HCT116 (cell line): ENCODE data around the gene RHOD.

Experiments used
- ATF3 ChIP-seq: IDR thresholded peaks from 2 replicates; pipeline ENCODE4 v1.6.1; 2012
- CEBPB ChIP-seq: IDR thresholded peaks from 2 replicates; pipeline ENCODE4 v1.6.1; 2012; ENCODE audit warnings: low read depth
- JUND ChIP-seq: IDR thresholded peaks from 2 replicates; pipeline ENCODE4 v1.6.1; 2012
- POLR2A ChIP-seq: IDR thresholded peaks from 2 replicates; pipeline ENCODE4 v1.7.0; 2011; ENCODE audit warnings: borderline replicate concordance; ENCODE audit not compliant: insufficient read depth, insufficient read length; ENCODE audit errors: extremely low read depth
- POLR2AphosphoS5 ChIP-seq: IDR thresholded peaks from 2 replicates; pipeline ENCODE4 v1.6.1; 2011; ENCODE audit warnings: mild to moderate bottlenecking, low read depth, low read length, moderate library complexity
- RAD21 ChIP-seq: IDR thresholded peaks from 2 replicates; pipeline ENCODE4 v1.6.1; 2012; ENCODE audit warnings: low read depth, mild to moderate bottlenecking
- ZFX ChIP-seq: fragments of 450-650 bp; IDR thresholded peaks from 2 replicates; pipeline ENCODE4 v1.6.1; 2017
- TF ChIP-seq, protein P1 (sequence below), 3 experiments: fragments of 200-600 bp in 1 of 3; sonication (generic) in 1 of 3; IDR thresholded peaks in 2 of 3; conservative IDR thresholded peaks in 1 of 3; 2 replicates each; pipeline ENCODE4 v1.5.1; 2012 to 2017; ENCODE audit warnings: low read depth in 2 of 3, low read length in 2 of 3, antibody characterized with exemption in 1 of 3, borderline replicate concordance in 1 of 3, control low read depth in 1 of 3, mild to moderate bottlenecking in 1 of 3, mixed read lengths in 1 of 3, mixed run types in 1 of 3, moderate library complexity in 1 of 3; ENCODE audit not compliant: insufficient read depth in 1 of 3
- TF ChIP-seq, protein P2 (sequence below): IDR thresholded peaks from 2 replicates; pipeline ENCODE4 v1.6.1; 2011; ENCODE audit warnings: mild to moderate bottlenecking, low read length, moderate library complexity; ENCODE audit not compliant: insufficient replicate concordance; ENCODE audit errors: extremely low read depth

DNA sequence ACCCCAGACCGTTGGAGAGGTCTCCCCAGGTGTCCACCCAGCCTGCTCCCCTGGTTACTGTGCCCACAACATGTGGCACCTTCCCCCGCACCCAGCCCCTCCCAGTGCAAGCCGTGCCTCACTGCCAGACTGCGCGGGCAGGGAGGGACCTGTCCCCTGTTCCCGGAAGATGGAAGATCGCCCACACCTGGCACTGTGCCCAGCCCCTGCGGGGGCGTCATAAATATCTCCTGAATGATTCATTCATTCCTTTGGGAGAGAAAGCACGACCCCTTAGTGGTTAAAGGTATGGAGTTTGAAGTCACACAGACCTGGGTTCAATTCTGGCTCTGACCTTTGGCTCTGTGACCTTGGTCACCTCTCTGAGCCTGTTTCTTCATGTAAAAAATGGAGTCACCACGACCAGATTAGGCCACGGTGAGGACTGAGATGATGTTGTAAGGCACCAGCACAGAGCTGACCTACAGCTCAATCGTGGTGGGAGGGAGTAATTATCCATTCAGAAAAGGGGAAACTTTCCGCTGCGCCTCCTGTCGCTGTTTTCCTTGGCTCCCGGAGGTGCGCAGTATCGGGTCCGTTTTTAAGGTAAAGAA lies 34.2 kb upstream of the RHOD start:
- peak; percentile 29; the same call in 1 of the 2 replicates for TF ChIP-seq POLR2AphosphoS5
- TF ChIP-seq, protein P1, sequence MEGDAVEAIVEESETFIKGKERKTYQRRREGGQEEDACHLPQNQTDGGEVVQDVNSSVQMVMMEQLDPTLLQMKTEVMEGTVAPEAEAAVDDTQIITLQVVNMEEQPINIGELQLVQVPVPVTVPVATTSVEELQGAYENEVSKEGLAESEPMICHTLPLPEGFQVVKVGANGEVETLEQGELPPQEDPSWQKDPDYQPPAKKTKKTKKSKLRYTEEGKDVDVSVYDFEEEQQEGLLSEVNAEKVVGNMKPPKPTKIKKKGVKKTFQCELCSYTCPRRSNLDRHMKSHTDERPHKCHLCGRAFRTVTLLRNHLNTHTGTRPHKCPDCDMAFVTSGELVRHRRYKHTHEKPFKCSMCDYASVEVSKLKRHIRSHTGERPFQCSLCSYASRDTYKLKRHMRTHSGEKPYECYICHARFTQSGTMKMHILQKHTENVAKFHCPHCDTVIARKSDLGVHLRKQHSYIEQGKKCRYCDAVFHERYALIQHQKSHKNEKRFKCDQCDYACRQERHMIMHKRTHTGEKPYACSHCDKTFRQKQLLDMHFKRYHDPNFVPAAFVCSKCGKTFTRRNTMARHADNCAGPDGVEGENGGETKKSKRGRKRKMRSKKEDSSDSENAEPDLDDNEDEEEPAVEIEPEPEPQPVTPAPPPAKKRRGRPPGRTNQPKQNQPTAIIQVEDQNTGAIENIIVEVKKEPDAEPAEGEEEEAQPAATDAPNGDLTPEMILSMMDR (IDR thresholded peaks at IDR 0.05 in 2 of 3, conservative IDR thresholded peaks at IDR 0.05 in 1 of 3; ENCODE audit: borderline replicate concordance in 1 of 3, insufficient read depth in 1 of 3, low read depth in 2 of 3, low read length in 2 of 3) = no peak
- TF ChIP-seq POLR2A = no peak
- no peak for TF ChIP-seq ZFX
- TF ChIP-seq, protein P2, sequence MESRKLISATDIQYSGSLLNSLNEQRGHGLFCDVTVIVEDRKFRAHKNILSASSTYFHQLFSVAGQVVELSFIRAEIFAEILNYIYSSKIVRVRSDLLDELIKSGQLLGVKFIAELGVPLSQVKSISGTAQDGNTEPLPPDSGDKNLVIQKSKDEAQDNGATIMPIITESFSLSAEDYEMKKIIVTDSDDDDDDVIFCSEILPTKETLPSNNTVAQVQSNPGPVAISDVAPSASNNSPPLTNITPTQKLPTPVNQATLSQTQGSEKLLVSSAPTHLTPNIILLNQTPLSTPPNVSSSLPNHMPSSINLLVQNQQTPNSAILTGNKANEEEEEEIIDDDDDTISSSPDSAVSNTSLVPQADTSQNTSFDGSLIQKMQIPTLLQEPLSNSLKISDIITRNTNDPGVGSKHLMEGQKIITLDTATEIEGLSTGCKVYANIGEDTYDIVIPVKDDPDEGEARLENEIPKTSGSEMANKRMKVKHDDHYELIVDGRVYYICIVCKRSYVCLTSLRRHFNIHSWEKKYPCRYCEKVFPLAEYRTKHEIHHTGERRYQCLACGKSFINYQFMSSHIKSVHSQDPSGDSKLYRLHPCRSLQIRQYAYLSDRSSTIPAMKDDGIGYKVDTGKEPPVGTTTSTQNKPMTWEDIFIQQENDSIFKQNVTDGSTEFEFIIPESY = no peak
- TF ChIP-seq RAD21 = 0 out of 2 replicates have a peak, but pooled peaks have one; percentile 24
- TF ChIP-seq CEBPB = no peak
- peak; percentile 83 for TF ChIP-seq JUND
- no peak for TF ChIP-seq ATF3
